Tibial artery (tissue), 4 donors: ENCODE data around the gene RUNX1.

Experiments used
- DNase-seq, 2 donors: peaks; one replicate each; pipeline ENCODE4 v3.0.0-alpha.2; 2019
- H3K27ac ChIP-seq, 2 donors: fragments of 200-600 bp; sonication (generic) in 1 of 2; 1 replicate in 1 of 2; 2 replicates in 1 of 2; pipeline ENCODE4 v1.5.1; 2018 to 2019; ENCODE audit warnings: mild to moderate bottlenecking in 1 of 2
- H3K27me3 ChIP-seq, 2 donors: fragments of 200-600 bp; sonication (generic) in 1 of 2; one replicate each; pipeline versions ENCODE4 v1.5.1 to v1.6.0; 2016 to 2019
- H3K36me3 ChIP-seq, 3 donors: fragments of 200-600 bp; sonication (generic) in 2 of 3; one replicate each; pipeline ENCODE4 v1.5.1; 2016 to 2019; ENCODE audit warnings: mild to moderate bottlenecking in 2 of 3
- H3K4me1 ChIP-seq, 4 donors: fragments of 200-600 bp; sonication (generic) in 2 of 4; 1 replicate in 3 of 4; 2 replicates in 1 of 4; pipeline ENCODE4 v1.5.1; 2016 to 2019
- H3K4me3 ChIP-seq, 2 donors: fragments of 200-600 bp; sonication (generic) in 1 of 2; 1 replicate in 1 of 2; 2 replicates in 1 of 2; pipeline ENCODE4 v1.5.1; 2018 to 2019; ENCODE audit warnings: mild to moderate bottlenecking in 2 of 2
- H3K9me3 ChIP-seq, 3 donors: fragments of 200-600 bp; sonication (generic) in 1 of 3; one replicate each; pipeline ENCODE4 v1.5.1; 2016 to 2019
- intact Hi-C: fragments of 100-400 bp; cut with DNase I; formaldehyde crosslinking; loops from one replicate; pipeline ENCODE4 v1.15.0; 2023; ENCODE audit warnings: low total_unique reads
- TF ChIP-seq, protein P1 (sequence below), 2 experiments: fragments of 200-600 bp in 1 of 2; fragments of 450-650 bp in 1 of 2; IDR thresholded peaks; one replicate each; pipeline ENCODE4 v1.5.1; 2017 to 2019; ENCODE audit warnings: antibody characterized with exemption in 2 of 2, mild to moderate bottlenecking in 1 of 2, moderate library complexity in 1 of 2

The RUNX1 gene

DNA sequence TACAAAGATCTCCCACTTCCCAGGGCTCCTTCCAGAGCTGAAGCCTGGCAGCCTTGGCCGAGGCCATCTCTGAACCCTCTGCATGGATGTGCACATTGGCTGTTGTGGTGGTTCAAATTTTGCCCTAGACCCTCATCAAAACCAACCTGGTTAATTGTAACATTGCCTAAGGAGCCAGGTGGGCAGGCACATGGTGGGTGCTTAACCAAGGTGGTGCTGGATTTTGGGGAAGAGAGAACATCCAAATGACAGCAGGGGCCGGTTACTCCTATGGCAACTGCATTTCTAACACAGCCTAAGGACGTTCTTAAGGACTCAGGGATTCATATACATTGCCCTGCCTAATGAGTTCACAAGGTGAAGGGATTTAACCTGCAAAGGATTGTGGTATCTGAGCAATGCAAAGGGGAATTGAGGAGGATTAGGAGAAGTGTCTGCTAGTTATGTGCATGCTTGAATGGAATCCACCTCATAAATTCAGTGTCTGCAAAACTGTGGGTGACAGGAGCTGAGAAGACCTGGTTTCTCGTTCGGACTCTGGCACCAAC lies 10.3 kb downstream of the RUNX1 start:
- Histone ChIP-seq H3K4me3 (no peak overlapping the region), H3K9me3 (no peaks in the 10 kb centered on the region), H3K27me3 (peaks cover 0 to 2% of the 10 kb centered on the region in 2 donors), H3K36me3 (no peaks in the 10 kb centered on the region), H3K4me1 (no peaks in the 10 kb centered on the region), H3K27ac (no peak overlapping the region)
- TF ChIP-seq, protein P1, sequence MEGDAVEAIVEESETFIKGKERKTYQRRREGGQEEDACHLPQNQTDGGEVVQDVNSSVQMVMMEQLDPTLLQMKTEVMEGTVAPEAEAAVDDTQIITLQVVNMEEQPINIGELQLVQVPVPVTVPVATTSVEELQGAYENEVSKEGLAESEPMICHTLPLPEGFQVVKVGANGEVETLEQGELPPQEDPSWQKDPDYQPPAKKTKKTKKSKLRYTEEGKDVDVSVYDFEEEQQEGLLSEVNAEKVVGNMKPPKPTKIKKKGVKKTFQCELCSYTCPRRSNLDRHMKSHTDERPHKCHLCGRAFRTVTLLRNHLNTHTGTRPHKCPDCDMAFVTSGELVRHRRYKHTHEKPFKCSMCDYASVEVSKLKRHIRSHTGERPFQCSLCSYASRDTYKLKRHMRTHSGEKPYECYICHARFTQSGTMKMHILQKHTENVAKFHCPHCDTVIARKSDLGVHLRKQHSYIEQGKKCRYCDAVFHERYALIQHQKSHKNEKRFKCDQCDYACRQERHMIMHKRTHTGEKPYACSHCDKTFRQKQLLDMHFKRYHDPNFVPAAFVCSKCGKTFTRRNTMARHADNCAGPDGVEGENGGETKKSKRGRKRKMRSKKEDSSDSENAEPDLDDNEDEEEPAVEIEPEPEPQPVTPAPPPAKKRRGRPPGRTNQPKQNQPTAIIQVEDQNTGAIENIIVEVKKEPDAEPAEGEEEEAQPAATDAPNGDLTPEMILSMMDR (IDR thresholded peaks at IDR 0.05): no peak
- intact Hi-C loops: no loop called here
- DNase-seq: no peak

DNA sequence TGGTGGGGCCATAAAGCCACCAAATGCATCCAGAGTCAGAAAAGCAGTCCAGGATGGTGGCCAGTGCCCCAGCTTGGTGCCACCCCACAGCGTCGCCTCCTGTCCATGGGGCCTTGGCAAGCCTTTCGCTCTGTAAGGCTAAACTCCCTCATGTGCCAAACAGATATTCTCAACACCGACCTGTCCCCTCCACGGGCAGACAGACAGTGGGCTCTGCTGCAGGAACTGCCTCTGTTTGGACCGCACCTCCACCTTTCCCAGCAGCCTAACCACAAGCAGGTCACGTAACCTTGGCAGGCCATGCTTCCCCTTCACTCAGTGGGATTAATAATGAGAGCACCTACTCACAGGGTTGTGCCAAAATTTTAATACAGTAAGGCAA lies 11.7 kb downstream of the RUNX1 start:
- H3K27me3 ChIP-seq: peaks cover 0 to 2% of the 10 kb centered on the region in 2 donors
- no peak for DNase-seq
- H3K36me3 ChIP-seq: no peaks in the 10 kb centered on the region
- no peak overlapping the region for H3K4me3 ChIP-seq
- intact Hi-C loops: no loop called here
- no peak overlapping the region for H3K27ac ChIP-seq
- H3K9me3 ChIP-seq: no peaks in the 10 kb centered on the region
- TF ChIP-seq, protein P1 (IDR thresholded peaks at IDR 0.05): no peak
- no peaks in the 10 kb centered on the region for H3K4me1 ChIP-seq

DNA sequence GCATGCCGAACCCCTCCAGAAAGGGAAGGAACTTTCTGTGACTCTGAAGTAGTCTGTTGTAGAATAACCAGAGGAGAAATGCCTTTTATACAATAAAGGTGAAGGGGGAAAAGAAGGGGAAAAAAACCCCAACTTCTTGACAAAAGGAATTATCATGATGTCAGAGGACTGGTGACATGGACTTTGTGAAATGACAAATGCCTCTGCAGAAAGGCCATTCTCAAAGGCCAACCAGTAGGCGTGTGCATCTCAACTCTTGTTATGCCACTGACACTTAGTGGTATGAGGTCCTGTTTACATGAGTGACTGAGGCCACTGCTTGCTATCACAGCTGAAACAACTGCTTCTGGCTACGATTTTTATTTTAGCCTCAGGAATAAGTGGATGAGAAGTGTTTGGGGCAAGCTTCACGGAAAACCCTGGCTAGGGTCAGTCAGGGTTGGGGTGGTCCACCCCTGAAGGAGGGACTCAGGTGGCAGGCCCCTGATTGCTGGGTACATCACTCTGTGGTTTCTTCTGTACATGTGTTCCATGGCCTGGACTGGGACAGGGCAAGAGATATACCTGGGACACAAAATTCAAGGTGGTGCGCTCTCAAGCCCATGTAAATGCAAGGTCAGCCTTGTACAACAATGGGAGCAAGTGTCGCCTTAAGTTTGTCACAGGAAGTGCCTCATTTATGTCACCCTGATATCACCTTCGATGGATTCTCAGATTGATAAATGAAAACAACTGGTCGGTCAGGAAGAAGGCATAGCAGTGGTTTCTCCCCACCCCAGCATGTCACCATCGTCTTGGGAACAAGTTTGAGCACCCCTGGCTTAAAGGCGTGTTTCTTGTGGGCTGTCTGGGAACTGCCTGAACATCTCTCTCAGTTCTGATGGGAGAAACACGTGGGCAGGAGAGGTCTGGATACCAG lies 12.4 kb downstream of the RUNX1 start:
- Histone ChIP-seq H3K27me3 (peaks cover 0 to 2% of the 10 kb centered on the region in 2 donors), H3K4me3 (no peak overlapping the region), H3K4me1 (no peaks in the 10 kb centered on the region), H3K36me3 (no peaks in the 10 kb centered on the region), H3K27ac (no peak overlapping the region), H3K9me3 (no peaks in the 10 kb centered on the region)
- TF ChIP-seq, protein P1 (IDR thresholded peaks at IDR 0.05): no peak
- intact Hi-C loops: no loop called here
- DNase-seq: no peak

DNA sequence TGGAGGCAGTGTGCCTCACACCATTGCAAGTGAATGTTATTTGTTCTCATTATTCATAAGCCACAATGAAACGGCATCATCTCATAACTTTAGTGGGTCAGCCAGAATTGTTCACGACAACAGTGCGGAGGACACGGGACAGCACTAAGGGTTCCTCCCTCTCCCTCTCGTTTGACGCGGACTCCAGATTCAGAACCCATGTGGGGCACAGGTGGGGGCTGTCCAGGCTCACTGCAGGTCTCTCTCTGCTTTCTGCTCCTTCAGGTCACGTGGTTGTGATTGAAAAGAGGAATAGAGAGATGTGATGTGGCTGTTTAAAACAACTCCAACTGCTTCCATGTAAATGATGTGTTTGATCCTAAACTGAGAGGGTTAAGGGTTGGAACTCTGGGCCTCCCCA lies 13.5 kb downstream of the RUNX1 start:
- H3K27ac ChIP-seq: no peak overlapping the region
- H3K9me3 ChIP-seq: no peaks in the 10 kb centered on the region
- intact Hi-C loops: no loop called here
- H3K36me3 ChIP-seq: no peaks in the 10 kb centered on the region
- TF ChIP-seq, protein P1 (IDR thresholded peaks at IDR 0.05): no peak
- no peak for DNase-seq
- H3K4me3 ChIP-seq: no peak overlapping the region
- peaks cover 0 to 2% of the 10 kb centered on the region in 2 donors for H3K27me3 ChIP-seq
- H3K4me1 ChIP-seq: no peaks in the 10 kb centered on the region

DNA sequence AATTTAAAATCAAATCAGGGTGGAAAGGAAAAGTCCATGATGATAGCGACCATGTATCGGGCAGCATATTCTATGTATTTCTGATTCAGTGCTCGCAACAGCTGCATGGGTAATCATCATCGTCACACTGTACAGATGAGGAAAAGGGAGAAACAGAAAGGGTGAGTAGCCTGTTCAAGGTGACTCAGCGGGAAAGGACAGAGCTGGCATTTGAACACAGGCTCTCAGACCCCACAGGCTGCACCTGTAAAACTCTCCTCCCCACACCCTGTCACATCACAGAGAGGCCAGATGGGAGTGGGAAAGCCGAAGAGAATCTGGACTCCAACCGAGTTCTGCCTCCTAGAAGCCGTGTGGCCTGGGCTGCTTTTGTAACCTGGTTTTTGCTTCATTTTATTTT lies 14.0 kb downstream of the RUNX1 start:
- Histone ChIP-seq H3K4me3 (no peak overlapping the region), H3K36me3 (no peaks in the 10 kb centered on the region), H3K4me1 (no peaks in the 10 kb centered on the region), H3K9me3 (no peaks in the 10 kb centered on the region), H3K27me3 (peaks cover 0 to 2% of the 10 kb centered on the region in 2 donors), H3K27ac (no peak overlapping the region)
- TF ChIP-seq, protein P1 (IDR thresholded peaks at IDR 0.05): no peak
- DNase-seq: no peak
- intact Hi-C loops: no loop called here
